IMR-90 (cell line): ENCODE results near the gene SFSWAP.

Source experiments
- BHLHE40 ChIP-seq: fragments of 150-350 bp; IDR thresholded peaks from 2 replicates; pipeline ENCODE4 v1.6.1; 2016; ENCODE audit warnings: mild to moderate bottlenecking, low read depth, low read length
- CEBPB ChIP-seq: IDR thresholded peaks from 2 replicates; pipeline ENCODE4 v1.6.1; 2012; ENCODE audit warnings: low read depth, low read length, improper control_type of control experiment
- CTCF ChIP-seq: conservative IDR thresholded peaks from 2 replicates; pipeline ENCODE4 v1.5.1; 2012; ENCODE audit warnings: mild to moderate bottlenecking, low read depth, low read length, improper control_type of control experiment
- ELK1 ChIP-seq: fragments of 150-350 bp; IDR thresholded peaks from 2 replicates; pipeline ENCODE4 v1.6.1; 2016; ENCODE audit warnings: low read depth, mild to moderate bottlenecking, low read length, moderate library complexity, borderline replicate concordance
- MAZ ChIP-seq: IDR thresholded peaks from 2 replicates; pipeline ENCODE4 v1.6.1; 2012; ENCODE audit warnings: low read depth, mild to moderate bottlenecking, low read length, improper control_type of control experiment, moderate library complexity, borderline replicate concordance
- POLR2A ChIP-seq: IDR thresholded peaks from 2 replicates; pipeline ENCODE4 v1.6.1; 2012; ENCODE audit warnings: mild to moderate bottlenecking, low read depth, low read length
- RAD21 ChIP-seq: IDR thresholded peaks from 2 replicates; pipeline ENCODE4 v1.6.1; 2012; ENCODE audit warnings: low read length, improper control_type of control experiment
- USF2 ChIP-seq: fragments of 150-350 bp; IDR thresholded peaks from 2 replicates; pipeline ENCODE4 v1.6.1; 2017; ENCODE audit warnings: mild to moderate bottlenecking, antibody characterized with exemption, low read length, low read depth

GRCh38 chr12:131738196-131738595 lies 27.3 kb downstream of the SFSWAP start:
- TF ChIP-seq RAD21 (no peak), CTCF (no peak), USF2 (no peak), POLR2A (no peak), ELK1 (no peak), CEBPB (no peak), BHLHE40 (no peak), MAZ (no peak)
